ENCODE measurements around the gene GRID1.
"Not testable (repeated sequence)": the region's sequence is repeated elsewhere in the genome, so short reads cannot be mapped to it uniquely, and the experiment has no call there.

Gene GRID1

GRCh38 chr10:85873063-85873462 is 493.5 kb downstream of the GRID1 start:
- no peak for DNase-seq (ENCODE audit: low spot score)

GRCh38 chr10:85868627-85869499 is 497.7 kb downstream of the GRID1 start:
- DNase-seq (ENCODE audit: low spot score): no peak

GRCh38 chr10:85864868-85865526 is 501.6 kb downstream of the GRID1 start:
- DNase-seq (ENCODE audit: low spot score): no peak

- DNase-seq (ENCODE audit: low spot score): no peak
These were observed 502.4 kb downstream of the GRID1 start for GRCh38 chr10:85864173-85864549.

- no peak for DNase-seq (ENCODE audit: low spot score)
These were observed 503.1 kb downstream of the GRID1 start for GRCh38 chr10:85863301-85864172.

- DNase-seq (ENCODE audit: low spot score): no peak
These were observed 503.8 kb downstream of the GRID1 start for GRCh38 chr10:85862771-85863170.

- no peak for DNase-seq (ENCODE audit: low spot score)
These were observed 504.9 kb downstream of the GRID1 start for GRCh38 chr10:85861513-85862197.

GRCh38 chr10:85859859-85860258 is 506.7 kb downstream of the GRID1 start:
- DNase-seq (ENCODE audit: low spot score): no peak

GRCh38 chr10:85858776-85859515 is 507.6 kb downstream of the GRID1 start:
- no peak for DNase-seq (ENCODE audit: low spot score)

- DNase-seq (ENCODE audit: low spot score): no peak
These were observed 508.8 kb downstream of the GRID1 start for GRCh38 chr10:85857791-85858190.

GRCh38 chr10:85857305-85857704 is 509.3 kb downstream of the GRID1 start:
- no peak for DNase-seq (ENCODE audit: low spot score)

- DNase-seq (ENCODE audit: low spot score): no peak
These were observed 514.7 kb downstream of the GRID1 start for GRCh38 chr10:85851934-85852333.

GRCh38 chr10:85851325-85851724 is 515.3 kb downstream of the GRID1 start:
- no peak for DNase-seq (ENCODE audit: low spot score)

GRCh38 chr10:85850736-85851135 is 515.9 kb downstream of the GRID1 start:
- no peak for DNase-seq (ENCODE audit: low spot score)

- no peak for DNase-seq (ENCODE audit: low spot score)
These were observed 517.3 kb downstream of the GRID1 start for GRCh38 chr10:85849315-85849714.

GRCh38 chr10:85848756-85849155 is 517.8 kb downstream of the GRID1 start:
- DNase-seq (ENCODE audit: low spot score): no peak

GRCh38 chr10:85847085-85847484 is 519.5 kb downstream of the GRID1 start:
- no peak for DNase-seq (ENCODE audit: low spot score)

GRCh38 chr10:85838660-85839059 is 527.9 kb downstream of the GRID1 start:
- not testable (repeated sequence) for DNase-seq (ENCODE audit: low spot score)

GRCh38 chr10:85832988-85833387 is 533.6 kb downstream of the GRID1 start:
- no peak for DNase-seq (ENCODE audit: low spot score)

- DNase-seq (ENCODE audit: low spot score): no peak
These were observed 535.2 kb downstream of the GRID1 start for GRCh38 chr10:85831422-85831821.

GRCh38 chr10:85826377-85826776 is 540.2 kb downstream of the GRID1 start:
- DNase-seq (ENCODE audit: low spot score): no peak

Data from HuH-7 (cell line).